Liver (tissue), 9 donors: ENCODE measurements around the gene CCDC92. TPM values are rescaled to one million over a fixed set of nuclear protein-coding genes. Genes with fewer than 3 reads are reported as not detected.

Experiments
- DNase-seq: peaks from one replicate; pipeline ENCODE4 v3.0.0-alpha.2; 2017; ENCODE audit warnings: low spot score
- H3K27ac ChIP-seq, 2 donors: one replicate each; pipeline ENCODE4 v1.7.0; 2013; ENCODE audit warnings: inconsistent platforms in 2 of 2, low read length in 2 of 2, control low read depth in 1 of 2, low read depth in 1 of 2, mild to moderate bottlenecking in 1 of 2
- H3K27me3 ChIP-seq, 4 donors: one replicate each; pipeline versions ENCODE4 v1.6.1 to v1.7.0; 2013; ENCODE audit warnings: low read length in 3 of 4, inconsistent platforms in 1 of 4, mild to moderate bottlenecking in 1 of 4, moderate library complexity in 1 of 4; ENCODE audit not compliant: control insufficient read depth in 4 of 4, insufficient read depth in 4 of 4
- H3K36me3 ChIP-seq, 4 donors: one replicate each; pipeline versions ENCODE4 v1.6.1 to v1.7.0; 2013; ENCODE audit warnings: low read length in 3 of 4, mild to moderate bottlenecking in 3 of 4, low read depth in 1 of 4, moderate library complexity in 1 of 4; ENCODE audit not compliant: control insufficient read depth in 4 of 4, insufficient read depth in 3 of 4
- H3K4me1 ChIP-seq, 4 donors: one replicate each; pipeline versions ENCODE4 v1.6.1 to v1.7.0; 2013; ENCODE audit warnings: low read length in 3 of 4, mild to moderate bottlenecking in 3 of 4, moderate library complexity in 1 of 4; ENCODE audit not compliant: control insufficient read depth in 4 of 4, insufficient read depth in 4 of 4
- H3K4me3 ChIP-seq, 3 donors: one replicate each; pipeline versions ENCODE4 v1.6.1 to v1.7.0; 2013; ENCODE audit warnings: low read length in 3 of 3, control low read depth in 1 of 3, low read depth in 1 of 3, mild to moderate bottlenecking in 1 of 3
- H3K9ac ChIP-seq, 2 donors: one replicate each; pipeline ENCODE4 v1.7.0; 2013; ENCODE audit warnings: low read length in 2 of 2, mild to moderate bottlenecking in 2 of 2, moderate library complexity in 2 of 2, control low read depth in 1 of 2, low read depth in 1 of 2
- H3K9me3 ChIP-seq, 4 donors: one replicate each; pipeline versions ENCODE4 v1.6.1 to v1.7.0; 2013; ENCODE audit warnings: low read length in 3 of 4; ENCODE audit not compliant: control insufficient read depth in 4 of 4
- ATF3 ChIP-seq: IDR thresholded peaks from 2 replicates; pipeline ENCODE4 v1.6.1; 2016; ENCODE audit warnings: antibody characterized with exemption
- CTCF ChIP-seq: fragments of 150-350 bp; IDR thresholded peaks from 2 replicates; pipeline ENCODE4 v1.5.1; 2017; ENCODE audit warnings: improper control_type of control experiment, low read depth, low read length; ENCODE audit not compliant: missing input control
- EGR1 ChIP-seq, 2 donors: IDR thresholded peaks; 2 replicates each; pipeline ENCODE4 v1.6.1; 2016 to 2018; ENCODE audit warnings: antibody characterized with exemption in 2 of 2, low read depth in 2 of 2
- FOXA1 ChIP-seq: IDR thresholded peaks from 2 replicates; pipeline ENCODE4 v1.6.1; 2016; ENCODE audit warnings: antibody characterized with exemption
- FOXA2 ChIP-seq: IDR thresholded peaks from 2 replicates; pipeline ENCODE4 v1.6.1; 2016; ENCODE audit warnings: antibody characterized with exemption
- GABPA ChIP-seq, 2 donors: IDR thresholded peaks in 1 of 2; conservative IDR thresholded peaks in 1 of 2; 2 replicates each; pipeline ENCODE4 v1.6.1; 2016; ENCODE audit warnings: antibody characterized with exemption in 2 of 2, mild to moderate bottlenecking in 1 of 2, moderate library complexity in 1 of 2
- HNF4A ChIP-seq, 2 donors: conservative IDR thresholded peaks; 2 replicates each; pipeline ENCODE4 v1.6.1; 2016; ENCODE audit warnings: antibody characterized with exemption in 2 of 2, mild to moderate bottlenecking in 2 of 2
- HNF4G ChIP-seq: IDR thresholded peaks from 2 replicates; pipeline ENCODE4 v1.6.1; 2016; ENCODE audit warnings: antibody characterized with exemption
- JUND ChIP-seq, 2 donors: IDR thresholded peaks; 2 replicates each; pipeline ENCODE4 v1.6.1; 2016; ENCODE audit warnings: antibody characterized with exemption in 2 of 2
- MAX ChIP-seq: IDR thresholded peaks from 2 replicates; pipeline ENCODE4 v1.6.1; 2016; ENCODE audit warnings: antibody characterized with exemption
- NR2F2 ChIP-seq: IDR thresholded peaks from 2 replicates; pipeline ENCODE4 v1.6.1; 2016; ENCODE audit warnings: antibody characterized with exemption
- RAD21 ChIP-seq, 2 donors: IDR thresholded peaks; 2 replicates each; pipeline ENCODE4 v1.6.1; 2016; ENCODE audit warnings: antibody characterized with exemption in 2 of 2, mild to moderate bottlenecking in 2 of 2
- REST ChIP-seq: IDR thresholded peaks from 2 replicates; pipeline ENCODE4 v1.6.1; 2016; ENCODE audit warnings: antibody characterized with exemption, mild to moderate bottlenecking
- RXRA ChIP-seq, 2 donors: IDR thresholded peaks; 2 replicates each; pipeline ENCODE4 v1.6.1; 2017 to 2018; ENCODE audit warnings: antibody characterized with exemption in 2 of 2, mild to moderate bottlenecking in 1 of 2
- SP1 ChIP-seq: IDR thresholded peaks from 2 replicates; pipeline ENCODE4 v1.6.1; 2018; ENCODE audit warnings: antibody characterized with exemption, mild to moderate bottlenecking
- TAF1 ChIP-seq: conservative IDR thresholded peaks from 2 replicates; pipeline ENCODE4 v1.6.1; 2016; ENCODE audit warnings: antibody characterized with exemption, mild to moderate bottlenecking
- YY1 ChIP-seq: IDR thresholded peaks from 2 replicates; pipeline ENCODE4 v1.6.1; 2016; ENCODE audit warnings: antibody characterized with exemption, mild to moderate bottlenecking
- ZBTB33 ChIP-seq: IDR thresholded peaks from 2 replicates; pipeline ENCODE4 v1.6.1; 2016; ENCODE audit warnings: antibody characterized with exemption
- WGBS: extraction: QIAGEN DNeasy Blood & Tissue Kit; methylation state at CpG from one replicate; pipeline ENCODE4 v1.1.7; 2013; 5-methylcytosine and 5-hydroxymethylcytosine counted together
- polyA plus RNA-seq, 2 donors: library from polyadenylated mRNA; stranded (reverse) in 1 of 2; unstranded in 1 of 2; fragments of 200-250 nt in 1 of 2; fragments of >200 nt in 1 of 2; fragmentation: Nextera tagmentation in 1 of 2; extraction: Ambion mirVana in 1 of 2; gene quantifications; one replicate each; pipeline versions ENCODE4 v1.2.1 to v1.2.3, GENCODE V29; 2013 to 2015
- total RNA-seq, 2 donors: library from RNA; depleted of rRNA; stranded (reverse); fragments of >200 nt; gene quantifications; one replicate each; pipeline ENCODE4 v1.2.3, GENCODE V29; 2014
- donor health status: healthy.
- donor health status: healthy.
- donor health status: healthy.
- donor health status: healthy.
- donor health status: healthy.

The CCDC92 gene
- total and polyA plus RNA-seq, 4 donors, result 2.1 to 14.6 (median 9.3) TPM

GRCh38 chr12:123936956-123937706 is 35.5 kb downstream of the CCDC92 start (continued):
- TF ChIP-seq FOXA2, result no peak
- TF ChIP-seq ATF3, result no peak
- TF ChIP-seq JUND (IDR thresholded peaks at IDR 0.05), result no peak
- no peak for TF ChIP-seq HNF4G
- no peak for TF ChIP-seq FOXA1

- 98% methylated on average over 18 of the region's 18 CpGs for WGBS
- Histone ChIP-seq H3K9ac (no peak overlapping the region), H3K9me3 (no peaks in the 10 kb centered on the region), H3K27me3 (no peaks in the 10 kb centered on the region), H3K4me3 (no peak overlapping the region), H3K27ac (no peak overlapping the region), H3K36me3 (peaks cover under 1 to 17% (median 4%) of the 10 kb centered on the region in 4 donors), H3K4me1 (peaks cover 0 to 1% (median 0%) of the 10 kb centered on the region in 4 donors)
- no peak for DNase-seq
- TF ChIP-seq ATF3 (no peak), YY1 (no peak), GABPA (IDR thresholded peaks at IDR 0.05 in 1 of 2, conservative IDR thresholded peaks at IDR 0.05 in 1 of 2) (no peak), HNF4A (conservative IDR thresholded peaks at IDR 0.05) (no peak), RAD21 (IDR thresholded peaks at IDR 0.05) (no peak), MAX (no peak), REST (no peak), SP1 (no peak), CTCF (no peak), EGR1 (IDR thresholded peaks at IDR 0.05; ENCODE audit: low read depth in 2 of 2) (no peak), TAF1 (no peak), JUND (IDR thresholded peaks at IDR 0.05) (no peak), FOXA1 (no peak), NR2F2 (no peak), FOXA2 (no peak), ZBTB33 (no peak), RXRA (IDR thresholded peaks at IDR 0.05) (no peak), HNF4G (no peak)
Observed at GRCh38 chr12:123936471-123936870, 36.2 kb downstream of the CCDC92 start.
